Mammary epithelial cell (primary cell): Measurements from ENCODE around the gene E2F1.

Source experiments
- CTCF ChIP-seq, 2 donors: IDR thresholded peaks in 1 of 2; conservative IDR thresholded peaks in 1 of 2; 2 replicates each; pipeline ENCODE4 v1.5.1; 2011 to 2012; ENCODE audit warnings: inconsistent platforms in 2 of 2, low read length in 2 of 2, mild to moderate bottlenecking in 2 of 2, control low read depth in 1 of 2, low read depth in 1 of 2; ENCODE audit not compliant: insufficient read depth in 1 of 2; ENCODE audit errors: extremely low read depth in 1 of 2
- EZH2 ChIP-seq: IDR thresholded peaks from 2 replicates; pipeline ENCODE4 v1.6.1; 2012; ENCODE audit warnings: low read length, inconsistent platforms, borderline replicate concordance

- TF ChIP-seq CTCF (conservative IDR thresholded peaks at IDR 0.05 in 1 of 2, IDR thresholded peaks at IDR 0.05 in 1 of 2; ENCODE audit: extremely low read depth in 1 of 2, insufficient read depth in 1 of 2, low read depth in 1 of 2, low read length in 2 of 2) (no peak), EZH2 (no peak)
These were observed 16.7 kb upstream of the E2F1 start for GRCh38 chr20:33702861-33703260.
